Kidney epithelial cell (primary cell): ENCODE results near the gene UIMC1. TPM values are rescaled to one million over a fixed set of nuclear protein-coding genes. Genes with fewer than 3 reads are reported as not detected.

Experiments used
- DNase-seq: peaks from one replicate; pipeline ENCODE4 v3.0.0-alpha.2; 2010; ENCODE audit warnings: low read depth
- H3K27me3 ChIP-seq: 2 replicates; pipeline ENCODE4 v1.6.0; 2011; ENCODE audit warnings: low read length; ENCODE audit not compliant: control insufficient read depth, insufficient read depth
- H3K36me3 ChIP-seq: 2 replicates; pipeline ENCODE4 v1.5.1; 2011; ENCODE audit warnings: low read length; ENCODE audit not compliant: control insufficient read depth, insufficient read depth
- H3K4me3 ChIP-seq: 2 replicates; pipeline ENCODE4 v1.5.1; 2011; ENCODE audit warnings: low read depth, mild to moderate bottlenecking, control low read depth, low read length
- total RNA-seq: library from RNA; depleted of rRNA; stranded (reverse); fragments of >200 nt; gene quantifications from 2 replicates; pipeline ENCODE4 v1.2.3, GENCODE V29; 2015
- TF ChIP-seq, protein P1 (sequence below): IDR thresholded peaks from 2 replicates; pipeline ENCODE4 v1.5.1; 2011; ENCODE audit warnings: mild to moderate bottlenecking, moderate library complexity, low read length, control low read depth, inconsistent platforms; ENCODE audit not compliant: insufficient read depth, poor library complexity, severe bottlenecking

Gene UIMC1
- total RNA-seq, 1 donor from 2014 or later: 24.5 TPM

DNA sequence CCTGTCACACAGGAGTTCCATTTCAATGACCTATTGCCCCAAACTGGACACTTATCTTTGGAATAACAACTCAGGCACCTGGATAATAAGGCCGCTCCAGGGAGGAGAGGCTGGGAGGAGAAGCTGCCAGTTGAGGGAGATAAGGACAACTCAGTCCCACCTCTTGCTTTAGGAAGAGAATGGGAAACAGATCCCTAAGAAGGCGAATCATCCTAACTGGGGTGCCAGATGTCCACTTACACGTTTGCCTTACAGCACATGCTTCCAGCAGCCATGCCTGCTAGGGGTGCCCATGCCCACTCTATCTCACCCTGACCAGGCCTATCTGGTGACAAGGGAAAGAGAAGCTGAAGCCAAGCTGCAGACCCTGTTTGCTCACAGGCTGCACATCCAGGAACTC lies 113.9 kb downstream of the UIMC1 start:
- DNase-seq: no peak
- no peaks in the 10 kb centered on the region for H3K36me3 ChIP-seq
- no peaks in the 10 kb centered on the region for H3K27me3 ChIP-seq
- TF ChIP-seq, protein P1, sequence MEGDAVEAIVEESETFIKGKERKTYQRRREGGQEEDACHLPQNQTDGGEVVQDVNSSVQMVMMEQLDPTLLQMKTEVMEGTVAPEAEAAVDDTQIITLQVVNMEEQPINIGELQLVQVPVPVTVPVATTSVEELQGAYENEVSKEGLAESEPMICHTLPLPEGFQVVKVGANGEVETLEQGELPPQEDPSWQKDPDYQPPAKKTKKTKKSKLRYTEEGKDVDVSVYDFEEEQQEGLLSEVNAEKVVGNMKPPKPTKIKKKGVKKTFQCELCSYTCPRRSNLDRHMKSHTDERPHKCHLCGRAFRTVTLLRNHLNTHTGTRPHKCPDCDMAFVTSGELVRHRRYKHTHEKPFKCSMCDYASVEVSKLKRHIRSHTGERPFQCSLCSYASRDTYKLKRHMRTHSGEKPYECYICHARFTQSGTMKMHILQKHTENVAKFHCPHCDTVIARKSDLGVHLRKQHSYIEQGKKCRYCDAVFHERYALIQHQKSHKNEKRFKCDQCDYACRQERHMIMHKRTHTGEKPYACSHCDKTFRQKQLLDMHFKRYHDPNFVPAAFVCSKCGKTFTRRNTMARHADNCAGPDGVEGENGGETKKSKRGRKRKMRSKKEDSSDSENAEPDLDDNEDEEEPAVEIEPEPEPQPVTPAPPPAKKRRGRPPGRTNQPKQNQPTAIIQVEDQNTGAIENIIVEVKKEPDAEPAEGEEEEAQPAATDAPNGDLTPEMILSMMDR: no peak
- no peak overlapping the region for H3K4me3 ChIP-seq

DNA sequence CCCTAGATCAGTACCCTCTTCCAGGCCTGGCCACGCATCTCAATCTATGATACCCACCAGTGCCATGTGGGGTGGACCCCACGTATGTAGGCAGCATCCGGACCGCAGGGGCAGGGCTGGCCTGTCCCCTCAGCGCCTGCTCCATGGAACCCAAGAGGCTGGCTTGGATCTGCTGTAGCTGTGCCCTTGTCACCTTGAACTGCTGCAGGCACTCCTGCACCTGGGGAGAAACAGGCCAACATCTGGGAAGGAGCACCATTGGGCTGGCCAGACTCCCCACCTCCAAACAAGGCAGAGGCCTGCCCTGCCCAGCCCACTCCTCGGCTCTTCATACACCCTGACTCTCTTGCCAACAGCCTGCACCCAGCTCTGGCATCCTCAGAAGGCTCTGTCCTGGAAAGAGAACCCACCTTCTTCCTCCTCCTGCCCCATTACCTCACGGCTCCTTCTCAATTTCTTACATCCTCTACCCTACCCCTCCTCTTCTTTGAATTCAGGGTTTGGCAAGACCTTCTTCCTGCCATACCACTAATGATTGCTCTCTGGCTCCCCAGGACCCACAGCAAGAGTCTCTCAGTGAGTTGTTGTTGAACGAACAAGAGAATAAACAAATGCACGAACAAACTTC lies 115.1 kb downstream of the UIMC1 start:
- H3K36me3 ChIP-seq: no peaks in the 10 kb centered on the region
- TF ChIP-seq, protein P1: no peak
- no peak for DNase-seq
- H3K4me3 ChIP-seq: no peak overlapping the region
- no peaks in the 10 kb centered on the region for H3K27me3 ChIP-seq

DNA sequence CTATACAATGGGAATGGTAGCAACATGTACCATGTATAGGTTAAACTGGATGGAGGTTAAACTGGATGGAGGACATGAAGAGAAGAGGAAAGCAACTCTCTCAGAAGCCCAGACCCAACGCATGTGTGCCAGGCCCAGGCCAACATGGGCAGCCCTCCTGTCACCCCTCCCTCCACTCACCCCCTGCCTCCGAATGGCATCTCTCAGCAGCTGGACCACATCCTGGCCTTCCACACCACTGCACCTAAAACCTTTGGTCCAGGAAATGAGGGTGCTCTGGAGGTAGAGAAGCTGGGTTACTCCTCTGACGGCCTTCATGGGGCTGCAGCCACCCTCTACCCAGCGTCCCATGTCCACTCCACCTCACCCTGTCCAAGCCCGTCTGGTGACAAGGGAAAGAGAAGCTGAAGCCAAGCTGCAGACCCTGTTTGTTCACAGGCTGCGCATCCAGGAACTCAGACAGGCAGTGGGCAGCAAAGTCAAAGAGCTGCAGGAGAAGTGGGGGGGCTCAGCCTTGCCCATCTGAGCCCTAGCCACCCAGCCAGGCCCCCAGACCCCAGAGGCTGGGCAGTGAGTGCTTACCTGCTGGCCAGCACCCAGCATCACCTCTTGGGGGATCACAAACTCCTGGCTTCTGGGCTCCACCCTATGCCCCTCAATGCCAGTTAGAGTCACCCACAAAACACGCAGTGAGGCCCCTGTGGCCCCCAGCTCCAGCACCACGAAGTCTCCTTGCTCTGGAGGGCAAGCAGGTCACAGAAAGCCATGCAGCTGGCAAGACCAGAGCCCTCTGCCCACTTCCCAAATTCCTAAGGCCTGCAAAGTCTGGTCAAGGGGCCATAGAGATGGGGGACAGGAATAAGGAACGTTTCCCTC lies 115.9 kb downstream of the UIMC1 start:
- Histone ChIP-seq H3K27me3 (no peaks in the 10 kb centered on the region), H3K36me3 (no peaks in the 10 kb centered on the region), H3K4me3 (no peak overlapping the region)
- TF ChIP-seq, protein P1: no peak
- no peak for DNase-seq

DNA sequence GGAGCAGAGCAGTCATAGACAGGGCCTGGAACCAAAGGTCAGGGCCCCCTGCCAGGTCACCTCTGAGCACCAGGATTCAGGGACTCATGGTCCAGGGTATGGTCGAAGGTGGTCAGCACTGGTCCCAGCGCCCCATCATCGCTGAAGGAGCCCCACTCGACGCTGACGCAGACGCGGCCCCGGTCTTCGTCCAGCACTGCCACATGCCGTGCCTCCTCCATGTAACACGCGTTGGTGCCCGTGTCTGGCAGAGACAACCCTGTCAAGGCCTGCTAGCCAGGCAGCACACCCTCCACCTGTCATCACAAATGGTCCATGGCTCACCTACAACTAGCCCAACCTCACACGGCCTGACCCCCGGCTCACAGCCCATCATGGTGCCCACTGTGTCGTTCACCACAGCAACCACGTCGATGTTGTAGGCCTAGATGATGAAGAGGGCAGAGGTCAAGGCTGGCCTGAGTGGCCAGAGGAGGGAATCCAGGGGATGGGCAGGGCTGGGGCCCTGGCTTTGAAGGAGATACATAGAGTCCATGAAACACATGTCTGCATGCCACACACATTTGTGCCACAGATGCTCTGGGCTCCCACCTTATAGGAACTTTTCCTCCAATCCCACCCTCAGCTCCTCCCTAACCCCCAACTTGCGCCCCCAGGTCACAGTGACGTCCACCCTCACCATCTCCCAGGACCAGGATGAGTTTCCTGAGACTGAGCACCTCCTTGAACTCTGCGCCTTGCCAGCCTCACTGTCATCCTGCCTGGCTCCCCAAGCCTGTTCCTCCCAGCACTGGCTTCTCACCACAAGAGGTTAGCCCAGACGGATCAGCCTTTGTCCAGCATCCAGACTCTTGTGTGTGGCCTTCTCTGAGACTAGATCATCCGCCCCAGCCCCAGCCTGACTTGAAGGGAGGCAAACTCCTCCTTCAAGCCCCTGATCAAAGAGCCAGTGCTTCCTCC lies 117.0 kb downstream of the UIMC1 start:
- H3K36me3 ChIP-seq: no peaks in the 10 kb centered on the region
- DNase-seq: no peak
- TF ChIP-seq, protein P1: no peak
- H3K4me3 ChIP-seq: no peak overlapping the region
- H3K27me3 ChIP-seq: no peaks in the 10 kb centered on the region

DNA sequence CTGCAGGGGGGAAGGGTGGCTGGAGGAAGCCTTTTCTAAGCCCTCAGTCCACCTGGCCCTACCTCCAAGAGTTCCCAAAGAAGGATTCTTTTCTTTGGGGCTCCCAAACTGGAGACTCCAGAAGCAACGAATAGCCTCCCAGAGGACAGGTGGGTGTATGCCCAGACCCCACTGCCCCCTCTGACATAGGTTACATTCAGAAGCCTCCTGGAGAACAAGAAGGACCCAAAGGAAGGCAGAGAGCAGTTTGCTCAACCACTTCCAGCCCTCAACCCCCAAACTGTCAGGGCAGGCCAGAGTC lies 117.8 kb downstream of the UIMC1 start:
- TF ChIP-seq, protein P1: no peak
- Histone ChIP-seq H3K27me3 (no peaks in the 10 kb centered on the region), H3K4me3 (no peak overlapping the region), H3K36me3 (no peaks in the 10 kb centered on the region)
- DNase-seq: no peak
